A549 (cell line): ENCODE measurements around the gene PPP1R12B. TPM values are rescaled to one million over a fixed set of nuclear protein-coding genes. Genes with fewer than 3 reads are reported as not detected.
"Not testable (repeated sequence)": the region's sequence is repeated elsewhere in the genome, so short reads cannot be mapped to it uniquely, and the experiment has no call there.

Experiments
- ATAC-seq, 2 experiments: fragments of 200-7000 bp in 1 of 2; fragments of >200 bp in 1 of 2; cut with Nextera tagmentation in 1 of 2; cut with Tn5 transposase in 1 of 2; 3 replicates each; pipeline versions ENCODE4 v1.8.0 to v1.9.1; 2018 to 2020; ENCODE audit warnings: mild to moderate bottlenecking in 1 of 2, moderate library complexity in 1 of 2
- CTCF ChIA-PET: fragments of 300-600 bp; sonication (Branson Sonifier 250); formaldehyde crosslinking; extraction: SDS; loops from one replicate; lab custom pipeline; 2021; ENCODE audit warnings: antibody characterized with exemption, inconsistent platforms; lab: Yijun Ruan, JAX
- POLR2A ChIA-PET: fragments of 350-600 bp; formaldehyde crosslinking; extraction: SDS; loops from one replicate; lab custom pipeline; 2021; ENCODE audit warnings: antibody characterized with exemption, inconsistent platforms; lab: Yijun Ruan, JAX
- DNase-seq, 2 experiments: peaks; one replicate each; pipeline versions ENCODE4 v3.0.0 to v3.0.0-alpha.2; 2011 to 2016; ENCODE audit warnings: low read depth in 1 of 2, low spot score in 1 of 2
- FAIRE-seq: peaks from 2 replicates; lab custom pipeline; 2011; peaks lifted over from hg19 to GRCh38; lab: Jason Lieb, UNC
- H3K27ac ChIP-seq, 2 experiments: fragments of >200 bp; sonication (Bioruptor Twin); formaldehyde crosslinking; 3 replicates each; pipeline ENCODE4 v1.5.1; 2016 to 2017
- H3K4me1 ChIP-seq: fragments of >200 bp; sonication (Bioruptor Twin); formaldehyde crosslinking; 3 replicates; pipeline ENCODE4 v1.6.1; 2016
- H3K4me2 ChIP-seq: fragments of >200 bp; sonication (Bioruptor Twin); formaldehyde crosslinking; 3 replicates; pipeline ENCODE4 v1.6.1; 2016
- H3K4me3 ChIP-seq: fragments of >200 bp; sonication (Bioruptor Twin); formaldehyde crosslinking; 3 replicates; pipeline ENCODE4 v1.5.1; 2016
- H3K9me3 ChIP-seq: fragments of >200 bp; sonication (Bioruptor Twin); formaldehyde crosslinking; 3 replicates; pipeline ENCODE4 v1.6.1; 2016
- BHLHE40 ChIP-seq: IDR thresholded peaks from 2 replicates; pipeline ENCODE4 v1.6.1; 2012; ENCODE audit warnings: low read depth, low read length, inconsistent platforms
- CBX8 ChIP-seq: fragments of 200-600 bp; sonication (generic); IDR thresholded peaks from 2 replicates; pipeline ENCODE4 v1.6.1; 2016
- CHD2 ChIP-seq: fragments of 150-350 bp; IDR thresholded peaks from 2 replicates; pipeline ENCODE4 v1.6.1; 2014; ENCODE audit warnings: low read length; ENCODE audit not compliant: partially characterized antibody
- ELK1 ChIP-seq: fragments of 150-350 bp; IDR thresholded peaks from 2 replicates; pipeline ENCODE4 v1.6.1; 2014; ENCODE audit warnings: low read depth, mild to moderate bottlenecking, low read length
- FOSB ChIP-seq: fragments of 250-450 bp; sonication (Bioruptor Pico); IDR thresholded peaks from 2 replicates; pipeline ENCODE4 v1.5.0; 2020; ENCODE audit warnings: mild to moderate bottlenecking, moderate library complexity
- HEYL ChIP-seq: fragments of 250-450 bp; sonication (Bioruptor Pico); IDR thresholded peaks from 2 replicates; pipeline ENCODE4 v1.8.0; 2021; ENCODE audit warnings: mild to moderate bottlenecking, moderate library complexity
- HOXA7 ChIP-seq: fragments of 250-450 bp; sonication (Bioruptor Pico); IDR thresholded peaks from 2 replicates; pipeline ENCODE4 v1.5.0; 2020; ENCODE audit warnings: mild to moderate bottlenecking, moderate library complexity
- KDM5A ChIP-seq: fragments of 200-600 bp; sonication (generic); IDR thresholded peaks from 2 replicates; pipeline ENCODE4 v1.6.1; 2016; ENCODE audit warnings: antibody characterized with exemption, mild to moderate bottlenecking
- MAFK ChIP-seq: fragments of 450-650 bp; IDR thresholded peaks from 2 replicates; pipeline ENCODE4 v1.6.1; 2014; ENCODE audit not compliant: partially characterized antibody
- MAZ ChIP-seq: fragments of 150-350 bp; IDR thresholded peaks from 2 replicates; pipeline ENCODE4 v1.6.1; 2014; ENCODE audit warnings: antibody characterized with exemption, low read depth, low read length, borderline replicate concordance
- NFE2L2 ChIP-seq: fragments of 150-350 bp; conservative IDR thresholded peaks from 2 replicates; pipeline ENCODE4 v1.6.1; 2014; ENCODE audit warnings: low read length
- POLR2A ChIP-seq: IDR thresholded peaks from 2 replicates; pipeline ENCODE4 v1.6.1; 2012; ENCODE audit warnings: mild to moderate bottlenecking, low read length
- RFX5 ChIP-seq: fragments of 450-650 bp; IDR thresholded peaks from 2 replicates; pipeline ENCODE4 v1.7.1; 2014; ENCODE audit warnings: antibody characterized with exemption, mild to moderate bottlenecking, moderate library complexity
- TFCP2L1 ChIP-seq: fragments of 250-450 bp; sonication (Bioruptor Pico); IDR thresholded peaks from 2 replicates; pipeline ENCODE4 v1.5.0; 2021; ENCODE audit warnings: mild to moderate bottlenecking
- WGBS: methylation state at CpG from one replicate; pipeline ENCODE4 v1.1.6; 2017; ENCODE audit errors: missing lambda C conversion rate; 5-methylcytosine and 5-hydroxymethylcytosine counted together
- polyA plus RNA-seq, 4 experiments: library from polyadenylated mRNA; depleted of rRNA in 3 of 4; stranded (reverse); fragments of >200 nt; fragmentation: RNase III in 1 of 4; extraction: RNeasy Plus Mini Kit Qiagen cat#74134 plus additional on column Dnase treatment in 1 of 4; gene quantifications; 2 replicates in 3 of 4; 3 replicates in 1 of 4; pipeline ENCODE4 v1.2.3, GENCODE V29; 2011 to 2017
- TF ChIP-seq, protein P1 (sequence below): fragments of 450-650 bp; IDR thresholded peaks from 2 replicates; pipeline ENCODE4 v1.6.1; 2014; ENCODE audit warnings: antibody characterized with exemption
- TF ChIP-seq, protein P2 (sequence below): IDR thresholded peaks from 2 replicates; pipeline ENCODE4 v1.6.1; 2012; ENCODE audit warnings: low read depth, borderline replicate concordance
- TF ChIP-seq, protein P3 (sequence below): fragments of >200 bp; sonication (Bioruptor Twin); formaldehyde crosslinking; IDR thresholded peaks from 2 replicates; pipeline ENCODE4 v1.6.1; 2016
- TF ChIP-seq, protein P4 (sequence below): IDR thresholded peaks from 2 replicates; pipeline ENCODE4 v1.6.1; 2012

PPP1R12B gene
- polyA plus RNA-seq, 2 of the 4 experiments (the other 2 are of a cell fraction), result 3.3 to 12.1 TPM

DNA sequence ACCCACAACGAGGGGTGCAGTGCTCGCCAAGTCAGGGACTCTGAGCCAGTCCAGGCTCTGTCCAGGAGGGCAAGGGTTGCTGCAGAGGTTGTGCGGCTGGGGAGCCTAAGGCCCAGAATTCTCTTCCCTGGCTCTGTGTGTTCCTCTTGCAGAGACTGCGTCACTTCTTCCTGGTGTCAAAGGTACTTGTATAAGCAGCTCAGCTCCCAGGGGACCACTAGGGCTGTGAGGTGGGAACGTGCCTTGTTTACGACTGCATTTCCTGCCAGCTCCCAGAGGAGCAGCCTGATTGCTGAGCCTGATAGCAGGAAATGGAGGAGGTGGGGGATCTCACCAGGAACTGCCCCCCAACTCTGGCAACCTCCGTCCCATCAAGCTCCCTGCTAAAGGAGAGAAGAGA is 278.5 kb downstream of the PPP1R12B start:
- H3K4me1 ChIP-seq, result peaks cover 11% of the 10 kb centered on the region
- ATAC-seq, H3K9me3 ChIP-seq, POLR2A ChIA-PET, FAIRE-seq, DNase-seq, H3K4me3 ChIP-seq, H3K4me2 ChIP-seq, H3K27ac ChIP-seq: not testable (repeated sequence)
- CTCF ChIA-PET, result interaction anchor here (0.7 to 3.3 kb wide), 6 partner anchors 27 to 283 kb away, joined by 3 to 10 read pairs (median 4); no protein-coding TSS in a partner anchor
- 74% methylated on average over 6 of the region's 7 CpGs for WGBS

DNA sequence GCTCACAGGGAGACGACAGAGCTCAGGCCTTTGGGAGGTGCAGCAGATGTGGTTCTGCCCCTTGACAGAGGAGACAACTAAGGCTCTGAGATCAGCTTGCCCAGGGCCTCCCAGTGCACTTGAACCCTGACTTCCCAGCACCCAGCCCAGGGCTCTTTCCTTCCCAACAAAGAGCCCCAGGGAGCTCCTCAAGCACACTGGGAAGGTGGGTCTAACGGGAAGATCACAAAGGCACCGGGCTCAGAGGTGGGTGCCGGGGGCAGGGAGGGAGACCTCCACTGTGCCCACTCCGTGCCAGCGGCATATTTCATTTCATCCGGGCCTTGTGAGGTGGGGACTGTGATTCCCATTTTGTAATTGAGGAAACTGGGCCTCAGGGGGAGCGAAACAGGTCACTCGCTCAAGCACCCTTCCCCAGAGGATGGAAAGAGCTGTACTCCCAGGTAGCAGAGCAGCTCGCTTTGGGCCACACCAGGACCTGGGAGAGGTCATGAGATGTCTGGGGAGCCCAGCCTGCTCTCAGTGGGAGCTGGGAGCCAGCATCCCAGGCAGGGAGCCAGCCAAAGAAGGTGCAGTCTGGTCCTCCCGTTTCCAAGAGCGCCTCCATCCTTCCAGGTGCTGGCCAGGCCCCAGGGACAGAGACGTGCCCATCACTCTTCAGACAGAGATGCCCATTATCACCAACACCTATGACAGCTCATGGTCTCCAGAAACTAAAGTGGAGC is 279.5 kb downstream of the PPP1R12B start:
- H3K4me2 ChIP-seq, result no peak overlapping the region
- no peak overlapping the region for H3K4me3 ChIP-seq
- ChIA-PET POLR2A (no interaction called here), CTCF (interaction anchor here (0.9 to 3.3 kb wide), 4 partner anchors 28 to 164 kb away, joined by 3 to 10 read pairs (median 7); no protein-coding TSS in a partner anchor)
- H3K4me1 ChIP-seq, result peaks cover 7% of the 10 kb centered on the region
- FAIRE-seq, result no peak
- no peak overlapping the region for H3K27ac ChIP-seq
- TF ChIP-seq RFX5 (no peak), TFCP2L1 (CRISPR knock-in tag) (no peak), CBX8 (no peak), FOSB (CRISPR knock-in tag) (no peak), HOXA7 (CRISPR knock-in tag) (no peak), HEYL (CRISPR knock-in tag) (no peak), NFE2L2 (no peak), MAZ (no peak), BHLHE40 (no peak), POLR2A (no peak), MAFK (no peak), KDM5A (no peak), CHD2 (no peak), ELK1 (no peak)
- TF ChIP-seq, protein P1, sequence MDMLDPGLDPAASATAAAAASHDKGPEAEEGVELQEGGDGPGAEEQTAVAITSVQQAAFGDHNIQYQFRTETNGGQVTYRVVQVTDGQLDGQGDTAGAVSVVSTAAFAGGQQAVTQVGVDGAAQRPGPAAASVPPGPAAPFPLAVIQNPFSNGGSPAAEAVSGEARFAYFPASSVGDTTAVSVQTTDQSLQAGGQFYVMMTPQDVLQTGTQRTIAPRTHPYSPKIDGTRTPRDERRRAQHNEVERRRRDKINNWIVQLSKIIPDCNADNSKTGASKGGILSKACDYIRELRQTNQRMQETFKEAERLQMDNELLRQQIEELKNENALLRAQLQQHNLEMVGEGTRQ, result no peak
- TF ChIP-seq, protein P2, sequence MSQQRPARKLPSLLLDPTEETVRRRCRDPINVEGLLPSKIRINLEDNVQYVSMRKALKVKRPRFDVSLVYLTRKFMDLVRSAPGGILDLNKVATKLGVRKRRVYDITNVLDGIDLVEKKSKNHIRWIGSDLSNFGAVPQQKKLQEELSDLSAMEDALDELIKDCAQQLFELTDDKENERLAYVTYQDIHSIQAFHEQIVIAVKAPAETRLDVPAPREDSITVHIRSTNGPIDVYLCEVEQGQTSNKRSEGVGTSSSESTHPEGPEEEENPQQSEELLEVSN, result no peak
- TF ChIP-seq, protein P3, sequence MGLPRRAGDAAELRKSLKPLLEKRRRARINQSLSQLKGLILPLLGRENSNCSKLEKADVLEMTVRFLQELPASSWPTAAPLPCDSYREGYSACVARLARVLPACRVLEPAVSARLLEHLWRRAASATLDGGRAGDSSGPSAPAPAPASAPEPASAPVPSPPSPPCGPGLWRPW, result no peak
- TF ChIP-seq, protein P4, sequence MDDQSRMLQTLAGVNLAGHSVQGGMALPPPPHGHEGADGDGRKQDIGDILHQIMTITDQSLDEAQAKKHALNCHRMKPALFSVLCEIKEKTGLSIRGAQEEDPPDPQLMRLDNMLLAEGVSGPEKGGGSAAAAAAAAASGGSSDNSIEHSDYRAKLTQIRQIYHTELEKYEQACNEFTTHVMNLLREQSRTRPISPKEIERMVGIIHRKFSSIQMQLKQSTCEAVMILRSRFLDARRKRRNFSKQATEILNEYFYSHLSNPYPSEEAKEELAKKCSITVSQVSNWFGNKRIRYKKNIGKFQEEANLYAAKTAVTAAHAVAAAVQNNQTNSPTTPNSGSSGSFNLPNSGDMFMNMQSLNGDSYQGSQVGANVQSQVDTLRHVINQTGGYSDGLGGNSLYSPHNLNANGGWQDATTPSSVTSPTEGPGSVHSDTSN, result no peak
- DNase-seq, result no peak
- WGBS, result 83% methylated on average over 10 of the region's 13 CpGs
- H3K9me3 ChIP-seq, result no peaks in the 10 kb centered on the region
- no peak for ATAC-seq

DNA sequence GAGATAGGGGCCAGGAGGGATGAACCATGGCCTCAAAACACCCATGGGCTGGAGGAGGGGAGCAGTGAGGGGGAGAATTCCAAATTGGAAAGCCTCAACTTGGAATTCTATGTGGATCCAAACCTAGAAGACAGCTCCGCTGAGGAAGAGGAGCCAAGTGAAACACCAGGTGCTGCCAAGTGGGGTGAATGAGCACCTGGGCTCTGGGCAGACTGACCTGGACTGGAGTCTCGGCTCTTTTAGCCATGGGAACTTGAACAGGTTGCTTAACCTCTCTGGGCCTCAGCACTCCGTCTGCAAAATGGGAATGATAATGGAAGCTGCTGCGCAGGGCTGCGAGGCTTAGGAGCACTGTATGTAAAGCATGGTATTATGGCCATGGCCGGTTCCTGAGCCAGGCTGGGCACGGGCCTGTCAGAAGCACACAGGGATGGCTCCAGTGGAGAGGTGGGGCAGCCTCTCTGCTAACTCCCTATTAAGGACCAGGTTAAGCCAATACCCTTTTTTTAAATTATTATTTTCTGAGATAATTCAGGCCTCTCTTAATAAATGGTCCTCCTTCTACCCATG is 280.2 kb downstream of the PPP1R12B start:
- no peak overlapping the region for H3K4me2 ChIP-seq
- CTCF ChIA-PET, result interaction anchor here (2.6 kb wide), 1 partner anchor 28 kb away, joined by 10 read pairs; no protein-coding TSS in a partner anchor
- POLR2A ChIA-PET, result no interaction called here
- H3K9me3 ChIP-seq, result no peaks in the 10 kb centered on the region
- no peak for TF ChIP-seq BHLHE40
- no peaks in the 10 kb centered on the region; the same call in 2 of the 3 replicates for H3K4me1 ChIP-seq
- ATAC-seq (no peak), FAIRE-seq (no peak), DNase-seq (no peak)
- H3K27ac ChIP-seq, result no peak overlapping the region
- H3K4me3 ChIP-seq, result no peak overlapping the region
- 75% methylated on average over 7 of the region's 7 CpGs for WGBS

GRCh38 chr1:202629257-202629811 is 280.8 kb downstream of the PPP1R12B start:
- ATAC-seq, H3K4me1 ChIP-seq, H3K9me3 ChIP-seq, H3K27ac ChIP-seq, DNase-seq, POLR2A ChIA-PET, FAIRE-seq, H3K4me3 ChIP-seq, H3K4me2 ChIP-seq: not testable (repeated sequence)
- whole genome bisulfite sequencing, result 20% methylated on average over 1 of the region's 2 CpGs
- CTCF ChIA-PET, result interaction anchor here (0.9 to 2.6 kb wide), 4 partner anchors 13 to 128 kb away, joined by 3 to 10 read pairs (median 4); no protein-coding TSS in a partner anchor

- H3K4me3 ChIP-seq, ATAC-seq, POLR2A ChIA-PET, DNase-seq, H3K9me3 ChIP-seq, FAIRE-seq, H3K27ac ChIP-seq, H3K4me1 ChIP-seq, H3K4me2 ChIP-seq: not testable (repeated sequence)
- CTCF ChIA-PET, result interaction anchor here (0.6 to 1.3 kb wide), 4 partner anchors 12 to 128 kb away, joined by 3 to 4 read pairs (median 4); no protein-coding TSS in a partner anchor
- WGBS, result 73% methylated on average over 6 of the region's 6 CpGs
Observed at GRCh38 chr1:202630096-202630495, 281.6 kb downstream of the PPP1R12B start.
